Natural killer cell (primary cell): Measurements from ENCODE around the gene LPCAT4. TPM values are rescaled to one million over a fixed set of nuclear protein-coding genes. Genes with fewer than 3 reads are reported as not detected.
"Not testable (repeated sequence)": the region's sequence is repeated elsewhere in the genome, so short reads cannot be mapped to it uniquely, and the experiment has no call there.

Experiments used
- ATAC-seq, 3 donors: fragments of 150-1000 bp in 2 of 3; fragments of 200-7000 bp in 1 of 3; cut with Tn5 transposase; 1 replicate in 1 of 3; 2 replicates in 2 of 3; pipeline ENCODE4 v1.10.0; 2021; ENCODE audit warnings: mild to moderate bottlenecking in 2 of 3, moderate library complexity in 2 of 3
- DNase-seq, 2 donors: peaks; one replicate each; pipeline versions ENCODE4 v3.0.0 to v3.0.0-alpha.2; 2013 to 2021; ENCODE audit warnings: mixed read lengths in 1 of 2
- H3K27ac ChIP-seq: one replicate; pipeline ENCODE4 v1.5.1; 2013; ENCODE audit warnings: mild to moderate bottlenecking, low read length
- H3K27me3 ChIP-seq: one replicate; pipeline ENCODE4 v1.6.1; 2013; ENCODE audit warnings: low read length; ENCODE audit not compliant: control insufficient read depth, insufficient read depth
- H3K36me3 ChIP-seq: one replicate; pipeline ENCODE4 v1.6.1; 2013; ENCODE audit warnings: low read length; ENCODE audit not compliant: control insufficient read depth, insufficient read depth
- H3K4me1 ChIP-seq: one replicate; pipeline ENCODE4 v1.6.1; 2013; ENCODE audit warnings: low read length; ENCODE audit not compliant: control insufficient read depth, insufficient read depth
- H3K4me3 ChIP-seq: one replicate; pipeline ENCODE4 v1.5.1; 2013; ENCODE audit warnings: low read length
- H3K9me3 ChIP-seq: one replicate; pipeline ENCODE4 v1.6.1; 2013; ENCODE audit warnings: low read length; ENCODE audit not compliant: control insufficient read depth, insufficient read depth
- H3K27ac Mint-ChIP-seq, 2 donors: one replicate each; pipeline ENCODE4 v1.8.0; 2022; ENCODE audit warnings: mild to moderate bottlenecking in 2 of 2, mixed read lengths in 2 of 2, moderate library complexity in 1 of 2
- H3K27me3 Mint-ChIP-seq, 2 donors: one replicate each; pipeline ENCODE4 v1.8.0; 2022; ENCODE audit warnings: low read depth in 2 of 2, mixed read lengths in 2 of 2
- H3K36me3 Mint-ChIP-seq: one replicate; pipeline ENCODE4 v1.8.0; 2022; ENCODE audit warnings: mixed read lengths
- H3K4me1 Mint-ChIP-seq, 2 donors: one replicate each; pipeline ENCODE4 v1.8.0; 2022; ENCODE audit warnings: mixed read lengths in 2 of 2
- H3K4me3 Mint-ChIP-seq: one replicate; pipeline ENCODE4 v1.8.0; 2022; ENCODE audit warnings: mild to moderate bottlenecking, moderate library complexity, mixed read lengths
- H3K9me3 Mint-ChIP-seq, 2 donors: one replicate each; pipeline ENCODE4 v1.8.0; 2022; ENCODE audit warnings: mixed read lengths in 2 of 2
- WGBS: methylation state at CpG from one replicate; pipeline ENCODE4 v1.1.7; 2013; ENCODE audit warnings: missing lambda C conversion rate; ENCODE audit not compliant: insufficient coverage; 5-methylcytosine and 5-hydroxymethylcytosine counted together
- intact Hi-C: fragments of 100-400 bp; cut with micrococcal nuclease; formaldehyde crosslinking; loops from one replicate; pipeline ENCODE4 v1.14.2; 2022
- total RNA-seq, 4 donors: library from RNA; stranded (reverse); fragments of 120-200 nt in 1 of 4; gene quantifications; one replicate each; pipeline versions ENCODE4 v1.2.3 to v1.2.4, GENCODE V29; 2013 to 2022
- TF ChIP-seq, protein P1 (sequence below): fragments of 200-600 bp; IDR thresholded peaks from one replicate; pipeline ENCODE4 v1.8.0; 2022; ENCODE audit warnings: antibody characterized with exemption

Gene LPCAT4
- total RNA-seq, 3 donors from 2014 or later (not counting 1 experiment from before 2014, with no cell fraction given), result 42.1 to 50.1 (median 44.5) TPM

DNA sequence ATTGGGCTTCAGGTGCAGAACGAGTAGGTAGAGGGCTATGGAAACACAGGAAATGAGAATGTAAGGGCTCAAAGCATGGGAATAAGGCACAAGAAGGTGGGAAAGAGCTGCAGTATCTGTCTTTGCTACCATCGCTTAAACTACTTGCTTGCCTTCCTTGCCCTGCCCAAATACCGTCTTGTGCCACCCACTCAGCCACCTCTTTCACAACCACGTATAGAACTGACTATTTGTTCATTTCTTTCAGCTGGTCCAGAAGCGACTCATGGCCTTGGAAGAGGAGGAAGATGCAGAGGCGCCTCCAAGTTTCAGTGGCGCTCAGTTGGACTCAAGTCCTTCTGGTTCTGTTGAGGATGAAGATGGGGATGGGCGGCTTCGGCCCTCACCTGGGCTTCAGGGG lies 11.8 kb downstream of the LPCAT4 start:
- H3K27ac Mint-ChIP-seq, result no peak overlapping the region
- Histone ChIP-seq H3K4me3 (no peak overlapping the region), H3K4me1 (no peaks in the 10 kb centered on the region), H3K36me3 (peaks cover 21% of the 10 kb centered on the region), H3K9me3 (no peaks in the 10 kb centered on the region), H3K27me3 (no peaks in the 10 kb centered on the region), H3K27ac (no peak overlapping the region)
- no peaks in the 10 kb centered on the region for H3K27me3 Mint-ChIP-seq
- peaks cover 0 to 4% of the 10 kb centered on the region in 2 donors for H3K4me1 Mint-ChIP-seq
- WGBS, result 92% methylated on average over 9 of the region's 9 CpGs
- H3K4me3 Mint-ChIP-seq, result no peak overlapping the region
- ATAC-seq (no peak), DNase-seq (no peak)
- H3K9me3 Mint-ChIP-seq, result no peaks in the 10 kb centered on the region
- intact Hi-C loops, result no loop called here
- H3K36me3 Mint-ChIP-seq, result no peaks in the 10 kb centered on the region
- TF ChIP-seq, protein P1, sequence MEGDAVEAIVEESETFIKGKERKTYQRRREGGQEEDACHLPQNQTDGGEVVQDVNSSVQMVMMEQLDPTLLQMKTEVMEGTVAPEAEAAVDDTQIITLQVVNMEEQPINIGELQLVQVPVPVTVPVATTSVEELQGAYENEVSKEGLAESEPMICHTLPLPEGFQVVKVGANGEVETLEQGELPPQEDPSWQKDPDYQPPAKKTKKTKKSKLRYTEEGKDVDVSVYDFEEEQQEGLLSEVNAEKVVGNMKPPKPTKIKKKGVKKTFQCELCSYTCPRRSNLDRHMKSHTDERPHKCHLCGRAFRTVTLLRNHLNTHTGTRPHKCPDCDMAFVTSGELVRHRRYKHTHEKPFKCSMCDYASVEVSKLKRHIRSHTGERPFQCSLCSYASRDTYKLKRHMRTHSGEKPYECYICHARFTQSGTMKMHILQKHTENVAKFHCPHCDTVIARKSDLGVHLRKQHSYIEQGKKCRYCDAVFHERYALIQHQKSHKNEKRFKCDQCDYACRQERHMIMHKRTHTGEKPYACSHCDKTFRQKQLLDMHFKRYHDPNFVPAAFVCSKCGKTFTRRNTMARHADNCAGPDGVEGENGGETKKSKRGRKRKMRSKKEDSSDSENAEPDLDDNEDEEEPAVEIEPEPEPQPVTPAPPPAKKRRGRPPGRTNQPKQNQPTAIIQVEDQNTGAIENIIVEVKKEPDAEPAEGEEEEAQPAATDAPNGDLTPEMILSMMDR, result no peak

DNA sequence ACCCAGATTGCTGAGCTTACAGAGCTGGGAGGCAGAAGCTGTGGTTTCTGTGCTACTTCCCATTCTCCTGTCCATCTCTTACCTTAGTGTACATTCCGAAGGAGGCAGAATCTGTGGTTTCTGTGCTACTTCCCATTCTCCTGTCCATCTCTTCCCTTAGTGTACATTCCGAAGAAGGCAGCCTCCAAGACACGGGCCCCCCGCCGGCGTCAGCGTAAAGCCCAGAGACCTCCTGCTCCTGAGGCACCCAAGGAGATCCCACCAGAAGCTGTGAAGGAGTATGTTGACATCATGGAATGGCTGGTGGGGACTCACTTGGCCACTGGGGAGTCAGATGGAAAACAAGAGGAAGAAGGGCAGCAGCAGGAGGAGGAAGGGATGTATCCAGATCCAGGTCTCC lies 12.7 kb downstream of the LPCAT4 start:
- no peak for ATAC-seq
- no peak overlapping the region for H3K4me3 Mint-ChIP-seq
- Histone ChIP-seq H3K27ac (no peak overlapping the region), H3K9me3 (no peaks in the 10 kb centered on the region), H3K4me1 (no peaks in the 10 kb centered on the region), H3K27me3 (no peaks in the 10 kb centered on the region), H3K4me3 (no peak overlapping the region), H3K36me3 (peaks cover 19% of the 10 kb centered on the region)
- no peak for DNase-seq
- no peaks in the 10 kb centered on the region for H3K9me3 Mint-ChIP-seq
- H3K4me1 Mint-ChIP-seq, result peaks cover 0 to 4% of the 10 kb centered on the region in 2 donors
- intact Hi-C loops, result no loop called here
- H3K27me3 Mint-ChIP-seq, result no peaks in the 10 kb centered on the region
- H3K27ac Mint-ChIP-seq, result no peak overlapping the region
- no peaks in the 10 kb centered on the region for H3K36me3 Mint-ChIP-seq
- 92% methylated on average over 7 of the region's 7 CpGs for WGBS
- TF ChIP-seq, protein P1, result no peak

DNA sequence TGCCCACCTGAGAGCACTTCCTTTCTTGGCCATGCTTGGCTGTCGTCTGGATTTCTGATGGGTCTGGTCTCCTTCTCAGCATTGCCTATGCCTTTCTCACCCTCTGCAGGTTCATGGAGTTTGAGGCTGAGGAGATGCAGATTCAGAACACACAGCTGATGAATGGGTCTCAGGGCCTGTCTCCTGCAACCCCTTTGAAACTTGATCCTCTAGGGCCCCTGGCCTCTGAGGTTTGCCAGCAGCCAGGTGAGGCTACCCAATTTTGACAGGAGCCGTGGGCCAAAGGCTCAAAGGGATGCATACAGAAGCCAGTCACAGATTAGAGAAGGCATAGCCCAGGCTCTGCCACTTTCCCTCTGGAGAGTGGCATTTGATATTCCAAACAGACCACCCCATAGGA lies 13.4 kb downstream of the LPCAT4 start:
- DNase-seq, result no peak
- no peak overlapping the region for H3K27ac ChIP-seq
- H3K27ac Mint-ChIP-seq, result no peak overlapping the region
- TF ChIP-seq, protein P1, result no peak
- no peak overlapping the region for H3K4me3 ChIP-seq
- intact Hi-C loops, result no loop called here
- peaks cover 0 to 4% of the 10 kb centered on the region in 2 donors for H3K4me1 Mint-ChIP-seq
- H3K36me3 ChIP-seq, result peaks cover 19% of the 10 kb centered on the region
- no peaks in the 10 kb centered on the region for H3K9me3 ChIP-seq
- no peaks in the 10 kb centered on the region for H3K27me3 ChIP-seq
- 83% methylated on average over 2 of the region's 2 CpGs for WGBS
- no peaks in the 10 kb centered on the region for H3K36me3 Mint-ChIP-seq
- no peak overlapping the region for H3K4me3 Mint-ChIP-seq
- no peaks in the 10 kb centered on the region for H3K27me3 Mint-ChIP-seq
- no peaks in the 10 kb centered on the region for H3K9me3 Mint-ChIP-seq
- no peak for ATAC-seq
- no peaks in the 10 kb centered on the region for H3K4me1 ChIP-seq

DNA sequence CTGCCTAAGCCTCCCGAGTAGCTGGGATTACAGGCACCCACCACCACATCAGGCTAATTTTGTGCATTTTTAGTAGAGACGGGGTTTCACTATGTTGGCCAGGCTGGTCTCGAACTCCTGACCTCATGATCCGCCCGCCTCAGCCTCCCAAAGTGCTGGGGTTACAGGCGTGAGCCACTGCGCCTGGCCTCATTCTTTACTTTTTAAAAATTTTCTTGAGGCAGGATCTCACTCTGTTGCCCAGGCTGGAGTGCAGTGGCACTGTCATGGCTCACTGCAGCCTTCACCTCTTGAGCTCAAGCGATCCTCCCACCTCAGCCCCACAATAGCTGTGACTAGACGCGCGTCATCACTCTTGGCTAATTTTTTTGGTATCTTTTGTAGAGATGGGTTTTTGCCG lies 14.0 kb downstream of the LPCAT4 start:
- H3K27ac ChIP-seq, H3K4me1 Mint-ChIP-seq, H3K9me3 Mint-ChIP-seq, DNase-seq, H3K4me3 ChIP-seq, H3K4me3 Mint-ChIP-seq, intact Hi-C loops, H3K36me3 Mint-ChIP-seq, H3K4me1 ChIP-seq, H3K27ac Mint-ChIP-seq, H3K27me3 ChIP-seq, ATAC-seq, H3K9me3 ChIP-seq, H3K27me3 Mint-ChIP-seq: not testable (repeated sequence)
- H3K36me3 ChIP-seq, result peaks cover 14% of the 10 kb centered on the region
- 97% methylated on average over 9 of the region's 12 CpGs for WGBS
